GM18870 (cell line): ENCODE data around the gene BUB1B.
A peak's percentile ranks its signal among the peaks of the same experiment; 100 is the strongest.

Experiments used
- ATAC-seq: cut with Tn5 transposase; IDR thresholded peaks from one replicate; pipeline ENCODE4 v1.9.1; 2021; ENCODE audit warnings: moderate library complexity; ENCODE audit not compliant: unreplicated experiment

The BUB1B gene

GRCh38 chr15:40182358-40183029 is 21.6 kb downstream of the BUB1B start:
- ATAC-seq = no peak

DNA sequence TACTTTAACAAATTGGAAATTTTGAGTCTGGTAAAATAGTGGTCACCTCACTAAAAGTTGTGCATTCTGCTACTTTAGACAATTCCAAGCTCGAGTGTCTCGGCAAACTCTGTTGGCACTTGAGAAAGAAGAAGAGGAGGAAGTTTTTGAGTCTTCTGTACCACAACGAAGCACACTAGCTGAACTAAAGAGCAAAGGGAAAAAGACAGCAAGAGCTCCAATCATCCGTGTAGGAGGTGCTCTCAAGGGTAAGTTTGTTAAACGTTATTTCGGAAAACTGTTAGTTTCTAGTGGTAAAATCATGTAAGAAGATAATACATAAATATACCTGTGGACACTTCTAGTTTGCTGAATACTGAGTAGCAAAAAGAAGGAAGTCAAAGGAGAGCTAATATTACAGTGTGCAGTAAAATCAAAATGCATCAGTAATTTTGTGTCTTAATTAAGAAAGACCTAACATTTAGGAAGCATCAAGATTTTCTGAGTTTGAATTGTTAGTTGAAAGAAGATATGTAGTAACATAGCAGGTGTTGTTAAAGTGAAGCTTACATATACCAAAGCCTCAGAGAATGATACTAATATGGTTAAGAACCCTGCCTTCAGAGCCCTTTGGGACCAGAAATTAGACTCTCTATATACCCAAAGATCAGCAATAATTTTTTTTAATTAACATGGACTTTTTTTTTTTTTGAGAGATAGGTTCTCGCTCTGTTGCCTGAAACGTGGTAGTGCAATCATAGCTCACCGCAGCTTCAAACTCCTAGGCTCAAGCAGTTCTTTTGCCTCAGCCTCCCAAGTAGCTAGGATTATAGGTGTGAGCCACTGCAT is 23.0 kb downstream of the BUB1B start:
- no peak for ATAC-seq

DNA sequence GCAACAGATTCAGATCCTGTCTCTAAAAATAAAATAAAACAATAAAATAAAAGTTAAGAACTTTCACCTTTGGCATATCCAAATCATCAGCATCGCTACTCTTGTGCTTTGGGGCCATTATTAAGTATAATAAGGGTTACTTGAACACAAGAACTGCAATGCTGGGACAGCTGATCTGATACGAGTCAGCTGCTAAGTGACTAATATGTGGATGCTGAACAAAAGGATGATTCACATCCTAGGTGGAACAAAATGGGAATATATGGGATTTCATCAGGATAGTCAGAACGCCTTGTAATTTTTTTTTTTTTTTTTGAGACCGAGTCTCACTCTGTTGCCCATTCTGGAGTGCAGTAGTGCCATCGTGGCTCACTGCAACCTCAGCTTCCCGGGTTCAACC is 29.7 kb downstream of the BUB1B start:
- no peak for ATAC-seq

DNA sequence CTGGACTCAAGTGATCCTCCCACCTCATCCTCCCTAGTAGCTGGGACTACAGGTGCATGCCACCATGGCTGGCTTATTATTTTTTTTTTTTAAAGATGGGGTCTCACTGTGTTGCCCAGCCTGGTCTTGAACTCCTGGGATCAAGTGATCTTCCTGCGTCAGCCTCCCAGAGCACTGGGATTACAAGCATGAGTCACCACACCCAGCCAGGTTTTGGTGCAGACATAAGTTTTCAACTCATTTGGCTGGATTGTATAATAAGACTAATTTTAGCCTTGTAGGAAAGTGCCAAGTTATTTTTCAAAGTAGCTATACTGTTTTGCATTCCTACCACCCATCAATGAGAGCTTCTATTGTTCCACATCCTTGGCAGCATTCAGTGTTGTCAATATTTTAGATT is 32.1 kb downstream of the BUB1B start:
- no peak for ATAC-seq

DNA sequence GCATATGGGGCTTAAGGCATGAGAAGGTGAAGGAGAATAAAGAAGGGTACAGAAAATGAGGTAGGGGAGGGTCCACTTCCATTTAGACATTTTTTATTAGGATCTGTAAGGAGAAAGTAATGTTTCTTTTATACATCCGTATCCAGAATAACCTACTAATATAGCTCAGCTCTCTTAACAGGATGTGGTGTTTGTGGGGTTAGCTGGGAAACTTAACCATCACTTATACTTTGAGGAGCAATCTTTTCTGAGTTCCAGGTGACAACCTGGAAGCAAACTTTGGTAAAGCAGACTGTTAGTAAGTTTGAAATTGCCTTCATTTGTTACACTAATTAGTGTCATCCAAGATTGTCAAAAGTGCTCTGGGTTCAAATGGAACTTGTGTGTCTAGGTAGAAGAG is 36.6 kb downstream of the BUB1B start:
- no peak for ATAC-seq

GRCh38 chr15:40198355-40199085 is 37.7 kb downstream of the BUB1B start:
- no peak for ATAC-seq

- no peak for ATAC-seq
Measured at GRCh38 chr15:40204100-40204499, 43.2 kb downstream of the BUB1B start.

- ATAC-seq = peak; percentile 55
Measured at GRCh38 chr15:40217166-40217824, 56.4 kb downstream of the BUB1B start.

DNA sequence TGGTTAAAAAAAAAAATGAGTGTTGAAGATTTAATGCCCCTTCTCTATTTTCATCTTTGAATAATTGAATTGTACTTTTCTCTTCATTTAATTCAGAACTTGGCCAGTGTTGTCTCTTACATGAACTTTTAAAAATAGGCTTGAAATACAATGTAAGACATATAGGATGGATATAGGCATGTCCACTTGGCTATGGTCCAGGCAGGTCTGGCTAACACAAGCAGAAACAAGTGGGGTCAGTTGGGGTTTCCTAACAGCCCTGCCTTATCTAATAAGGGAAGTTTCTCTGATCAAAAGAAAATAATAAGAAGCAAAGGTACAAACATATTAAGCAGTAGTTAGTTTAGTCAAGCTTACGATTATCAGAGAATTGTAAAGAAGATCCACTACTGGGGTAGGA is 58.9 kb downstream of the BUB1B start:
- ATAC-seq = no peak

DNA sequence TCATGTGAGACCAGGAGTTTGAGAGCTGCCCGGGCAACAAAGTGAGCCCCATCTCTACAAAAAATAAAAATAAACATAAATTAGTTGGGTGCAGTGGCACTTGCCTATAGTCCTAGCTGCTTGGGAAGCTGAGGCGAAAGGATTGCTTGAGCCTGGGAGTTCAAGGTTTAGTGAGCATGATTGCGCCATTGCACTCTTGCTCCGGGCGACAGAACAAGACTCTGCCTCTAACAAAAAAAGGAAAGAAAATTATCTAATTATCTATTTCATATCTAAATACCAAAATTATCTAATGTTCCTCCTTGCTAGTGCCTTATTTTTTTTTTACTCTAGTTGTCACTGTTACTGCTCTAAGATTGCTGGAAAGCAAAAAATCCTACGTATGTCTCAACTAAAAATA is 61.3 kb downstream of the BUB1B start:
- ATAC-seq = no peak

GRCh38 chr15:40226736-40227135 is 65.9 kb downstream of the BUB1B start:
- ATAC-seq = no peak

DNA sequence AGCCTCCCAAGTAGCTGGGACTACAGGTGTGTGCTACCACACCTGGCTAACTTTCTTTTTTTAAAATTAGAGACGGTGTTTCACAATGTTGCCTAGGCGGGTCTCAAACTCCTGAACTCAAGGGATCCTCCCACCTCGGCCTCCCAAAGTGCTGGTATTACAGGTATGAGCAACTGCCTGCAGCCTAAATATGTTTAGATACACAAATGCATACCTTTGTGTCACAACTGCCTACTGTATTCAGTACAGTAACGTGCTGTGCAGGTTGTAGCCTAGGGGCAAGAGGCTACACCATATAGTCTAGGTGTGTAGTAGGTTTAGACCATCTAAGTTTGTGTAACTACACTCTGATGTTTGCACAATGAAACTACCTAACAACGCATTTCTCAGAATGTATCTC is 68.4 kb downstream of the BUB1B start:
- no peak for ATAC-seq

GRCh38 chr15:40229956-40230355 is 69.1 kb downstream of the BUB1B start:
- ATAC-seq = no peak

- ATAC-seq = no peak
Measured at GRCh38 chr15:40232625-40233070, 71.8 kb downstream of the BUB1B start.

GRCh38 chr15:40233727-40234577 is 73.1 kb downstream of the BUB1B start:
- no peak for ATAC-seq

DNA sequence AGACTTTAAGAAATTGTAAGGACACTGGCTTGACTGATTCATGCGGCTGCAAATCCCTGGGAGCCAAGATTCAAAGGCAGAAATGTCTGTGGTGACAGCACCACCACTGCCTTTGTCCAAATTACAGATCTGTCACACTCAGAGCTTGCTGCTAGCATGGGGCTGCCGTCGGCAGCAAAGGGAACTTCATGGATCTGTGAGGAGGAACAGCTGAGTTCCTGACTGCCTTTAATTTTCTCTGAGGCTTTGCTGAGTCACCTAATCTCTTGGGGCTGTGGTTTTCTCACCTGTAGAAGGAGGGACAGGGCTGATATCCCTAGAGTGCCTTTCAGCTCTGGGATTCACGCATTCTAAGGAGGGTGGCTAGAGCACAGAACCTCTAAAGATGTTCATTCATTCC is 73.9 kb downstream of the BUB1B start:
- ATAC-seq = no peak

GRCh38 chr15:40235201-40235885 is 74.5 kb downstream of the BUB1B start:
- ATAC-seq = no peak

- ATAC-seq = no peak
Measured at GRCh38 chr15:40238532-40239403, 77.9 kb downstream of the BUB1B start, which contains the start of gene PAK6. Gene PAK6 (plus strand): TSS chr15:40239063. CDS start chr15:40264786, 25,723 bp downstream.

DNA sequence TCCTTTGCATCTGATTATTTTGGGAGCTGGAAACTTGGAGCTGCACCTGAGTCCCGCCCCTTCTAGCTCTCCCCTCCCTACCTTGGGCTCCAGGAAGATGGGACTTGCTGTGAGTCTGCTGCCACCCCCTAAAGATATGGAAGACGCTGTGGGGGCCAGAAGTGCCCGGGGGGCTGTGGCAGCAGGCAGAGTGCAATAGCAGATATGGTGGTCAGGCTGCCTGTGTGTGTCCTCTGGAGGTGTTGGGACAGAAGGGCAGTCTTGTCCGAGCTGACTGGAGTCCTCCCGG is 78.5 kb downstream of the BUB1B start:
- no peak for ATAC-seq
